GM12878 (cell line): Measurements from ENCODE around the gene HCFC1. TPM values are rescaled to one million over a fixed set of nuclear protein-coding genes. Genes with fewer than 3 reads are reported as not detected.

Experiments
- ATAC-seq: fragments of 200-7000 bp; cut with Tn5 transposase; 3 replicates; pipeline ENCODE4 v1.9.1; 2020; ENCODE audit warnings: mild to moderate bottlenecking, moderate library complexity
- BruUV-seq: library from RNA; stranded (reverse); fragments of 400-500 nt; replicated peaks from 2 replicates; lab custom pipeline; 2021; lab: Mats Ljungman, UMichigan
- CTCF ChIA-PET: fragments of 300-600 bp; sonication (Branson Sonifier 250); formaldehyde crosslinking; extraction: SDS; loops from one replicate; lab custom pipeline; 2021; ENCODE audit warnings: inconsistent platforms; lab: Yijun Ruan, JAX
- POLR2A ChIA-PET: fragments of 350-600 bp; formaldehyde crosslinking; extraction: SDS; loops from one replicate; lab custom pipeline; 2021; ENCODE audit warnings: inconsistent platforms; lab: Charles Lee
- RAD21 ChIA-PET: fragments of 300-600 bp; sonication (Branson Sonifier 250); formaldehyde crosslinking; loops from one replicate; lab custom pipeline; 2023; ENCODE audit warnings: antibody characterized with exemption; ENCODE audit not compliant: unreplicated experiment; lab: Charles Lee
- SMC1A ChIA-PET: fragments of 300-600 bp; sonication (Branson Sonifier 250); formaldehyde crosslinking; loops from one replicate; lab custom pipeline; 2023; ENCODE audit not compliant: unreplicated experiment, uncharacterized antibody; lab: Charles Lee
- DNase-seq: peaks from one replicate; pipeline ENCODE4 v3.0.0-alpha.2; 2011; ENCODE audit warnings: low read depth, low spot score
- FAIRE-seq: peaks from 3 replicates; lab custom pipeline; 2011; peaks lifted over from hg19 to GRCh38; lab: Jason Lieb, UNC
- H2AFZ ChIP-seq: 2 replicates; pipeline ENCODE4 v1.6.0; 2011; ENCODE audit warnings: low read depth, low read length, control low read depth; ENCODE audit not compliant: control insufficient read depth
- H3K27ac ChIP-seq: 2 replicates; pipeline ENCODE4 v1.5.1; 2011; ENCODE audit warnings: control low read depth; ENCODE audit not compliant: control insufficient read depth, insufficient read depth
- H3K27me3 ChIP-seq, 2 experiments: replicated peaks in 1 of 2; 2 replicates each; pipeline versions ENCODE4 v1.6.0 to v1.6.1; 2011; ENCODE audit warnings: low read length in 1 of 2; ENCODE audit not compliant: control insufficient read depth in 2 of 2, insufficient read depth in 2 of 2
- H3K36me3 ChIP-seq, 2 experiments: 2 replicates each; pipeline ENCODE4 v1.5.1; 2011; ENCODE audit warnings: low read length in 1 of 2; ENCODE audit not compliant: control insufficient read depth in 2 of 2, insufficient read depth in 2 of 2
- H3K4me1 ChIP-seq: 2 replicates; pipeline ENCODE4 v1.6.1; 2011; ENCODE audit warnings: mild to moderate bottlenecking, low read length, moderate library complexity, mixed read lengths; ENCODE audit not compliant: control insufficient read depth, insufficient read depth
- H3K4me2 ChIP-seq: 2 replicates; pipeline ENCODE4 v1.6.0; 2011; ENCODE audit warnings: control low read depth; ENCODE audit not compliant: control insufficient read depth, insufficient read depth
- H3K4me3 ChIP-seq: fragments of 200-600 bp; sonication (generic); 2 replicates; pipeline ENCODE4 v1.5.1; 2016
- H3K79me2 ChIP-seq: 2 replicates; pipeline ENCODE4 v1.6.0; 2011; ENCODE audit warnings: low read length; ENCODE audit not compliant: control insufficient read depth, insufficient read depth
- H3K9ac ChIP-seq: 2 replicates; pipeline ENCODE4 v1.8.0; 2011; ENCODE audit warnings: low read length, control low read depth, mixed read lengths; ENCODE audit not compliant: control insufficient read depth, insufficient read depth
- H3K9me3 ChIP-seq: replicated peaks from 3 replicates; pipeline ENCODE4 v1.5.1; 2011; ENCODE audit warnings: mild to moderate bottlenecking, low read length; ENCODE audit not compliant: control insufficient read depth, insufficient read depth
- H4K20me1 ChIP-seq: 2 replicates; pipeline ENCODE4 v1.6.0; 2011; ENCODE audit not compliant: control insufficient read depth, insufficient read depth
- ASH2L ChIP-seq: fragments of 300-600, 200-600 bp; sonication (generic); IDR thresholded peaks from 2 replicates; pipeline ENCODE4 v1.6.1; 2017; ENCODE audit warnings: low read depth, mild to moderate bottlenecking, borderline replicate concordance
- BHLHE40 ChIP-seq, 2 experiments: fragments of 450-650 bp in 1 of 2; IDR thresholded peaks; 2 replicates each; pipeline ENCODE4 v1.6.1; 2011 to 2017; ENCODE audit warnings: low read depth in 2 of 2, borderline replicate concordance in 1 of 2, improper control_type of control experiment in 1 of 2, low read length in 1 of 2, mild to moderate bottlenecking in 1 of 2
- CREM ChIP-seq: IDR thresholded peaks from 2 replicates; pipeline ENCODE4 v1.6.1; 2014; ENCODE audit warnings: antibody characterized with exemption, low read depth
- HCFC1 ChIP-seq: fragments of 150-350 bp; IDR thresholded peaks from 2 replicates; pipeline ENCODE4 v1.6.1; 2014; ENCODE audit warnings: low read length
- IKZF1 ChIP-seq: fragments of 450-650 bp; conservative IDR thresholded peaks from 2 replicates; pipeline ENCODE4 v1.6.1; 2017; ENCODE audit warnings: antibody characterized with exemption, mild to moderate bottlenecking
- MTA2 ChIP-seq: fragments of 450-650 bp; IDR thresholded peaks from 2 replicates; pipeline ENCODE4 v1.6.1; 2016; ENCODE audit warnings: low read depth, mild to moderate bottlenecking, moderate library complexity
- PML ChIP-seq: IDR thresholded peaks from 2 replicates; pipeline ENCODE4 v1.6.1; 2012; ENCODE audit warnings: low read length, inconsistent platforms
- TCF12 ChIP-seq: IDR thresholded peaks from 2 replicates; pipeline ENCODE4 v1.6.1; 2011; ENCODE audit warnings: low read depth, mild to moderate bottlenecking, low read length
- TCF7 ChIP-seq: IDR thresholded peaks from 2 replicates; pipeline ENCODE4 v1.6.1; 2014; ENCODE audit warnings: antibody characterized with exemption, borderline replicate concordance
- WGBS: methylation state at CpG from one replicate; pipeline ENCODE4 v1.1.6; 2016; ENCODE audit warnings: low lambda C conversion rate; ENCODE audit not compliant: insufficient replicate concordance, insufficient coverage; ENCODE audit errors: missing lambda C conversion rate; 5-methylcytosine and 5-hydroxymethylcytosine counted together
- in situ Hi-C: fragments of 300-500 bp; cut with MboI; formaldehyde crosslinking; loops from 9 replicates; pipeline ENCODE4 v1.14.3; 2018; ENCODE audit warnings: mixed read lengths
- intact Hi-C: fragments of 100-400 bp; cut with micrococcal nuclease; formaldehyde crosslinking; loops from one replicate; pipeline ENCODE4 v1.14.2; 2022; ENCODE audit not compliant: unreplicated experiment
- polyA plus RNA-seq, 11 experiments: library from polyadenylated mRNA; depleted of rRNA in 4 of 11; unstranded in 6 of 11; stranded (reverse) in 5 of 11; fragments of >200 nt; fragmentation: Nextera tagmentation in 4 of 11; fragmentation: Illumina TruSeq in 1 of 11; extraction: Ambion mirVana in 4 of 11; extraction: Trizol in 1 of 11; gene quantifications; 1 replicate in 1 of 11; 2 replicates in 10 of 11; pipeline versions ENCODE4 v1.2.1 to v1.2.3, GENCODE V29; 2011 to 2016; ENCODE audit warnings: inconsistent platforms in 2 of 11, missing spikeins in 2 of 11, low read depth in 1 of 11
- total RNA-seq, 4 experiments: library from RNA; depleted of rRNA in 3 of 4; stranded (reverse); fragments of >200 nt in 3 of 4; fragmentation: Illumina TruSeq in 1 of 4; extraction: Trizol in 1 of 4; gene quantifications; 2 replicates each; pipeline versions ENCODE4 v1.2.1 to v1.2.3, GENCODE V29; 2013 to 2021
- TF ChIP-seq, protein P1 (sequence below), 3 experiments: IDR thresholded peaks in 2 of 3; conservative IDR thresholded peaks in 1 of 3; 2 replicates each; pipeline ENCODE4 v1.5.1; 2011; ENCODE audit warnings: low read depth in 3 of 3, low read length in 3 of 3, mild to moderate bottlenecking in 3 of 3, control low read depth in 2 of 3, moderate library complexity in 2 of 3, inconsistent platforms in 1 of 3, mixed read lengths in 1 of 3; ENCODE audit not compliant: control insufficient read depth in 2 of 3, insufficient read depth in 1 of 3; ENCODE audit errors: extremely low read depth in 1 of 3

HCFC1 gene
- total and polyA plus RNA-seq, 10 of the 15 experiments (the other 5 are each of a cell fraction or from before 2014, with no cell fraction given), result 3.9 to 92.7 (median 23.5) TPM

GRCh38 chrX:154021131-154021611 lies 49.6 kb upstream of the HCFC1 start:
- DNase-seq (no peak), ATAC-seq (peak; percentile 33), FAIRE-seq (no peak)
- Histone ChIP-seq H3K27me3 (no peaks in the 10 kb centered on the region), H2AFZ (no peak overlapping the region), H3K4me3 (peak overlapping the region; percentile 60; the same call in 1 of the 2 replicates), H3K36me3 (peaks cover 0 to under 1% of the 10 kb centered on the region in 2 experiments; a peak in 3 of 4 replicates), H3K4me1 (peaks cover 11% of the 10 kb centered on the region), H3K9me3 (no peaks in the 10 kb centered on the region), H4K20me1 (no peaks in the 10 kb centered on the region), H3K27ac (peak overlapping the region; percentile 70; the same call in 1 of the 2 replicates), H3K4me2 (peak overlapping the region; percentile 90), H3K79me2 (peaks cover 41% of the 10 kb centered on the region), H3K9ac (peak overlapping the region; percentile 83; the same call in 1 of the 2 replicates)
- SMC1A ChIA-PET, result interaction anchor here (0.7 to 1.7 kb wide), 4 partner anchors 18 to 94 kb away, joined by 3 to 10 read pairs (median 4); no protein-coding TSS in a partner anchor
- CTCF ChIA-PET, result interaction anchor here (1.2 to 1.4 kb wide), 3 partner anchors 14 to 52 kb away, joined by 3 to 8 read pairs (median 5); no protein-coding TSS in a partner anchor
- in situ Hi-C loops, result no loop called here
- 26% methylated on average over 11 of the region's 11 CpGs for WGBS
- intact Hi-C loops, result no loop called here
- no TSS peak for BruUV-seq
- RAD21 ChIA-PET, result interaction anchor here (0.6 to 2.1 kb wide), 3 partner anchors 16 to 53 kb away, joined by 3 to 14 read pairs (median 9); partner anchors contain the start of gene HCFC1
- POLR2A ChIA-PET, result interaction anchor here (0.8 to 1.9 kb wide), 6 partner anchors 17 to 92 kb away, joined by 3 to 11 read pairs (median 4); partner anchors contain the start of gene HCFC1
- TF ChIP-seq TCF12 (no peak), BHLHE40 (IDR thresholded peaks at IDR 0.05; ENCODE audit: borderline replicate concordance in 1 of 2, low read depth in 2 of 2, low read length in 1 of 2) (peak; percentile 78 to 84)

- ChIA-PET POLR2A (interaction anchor here (0.8 to 1.9 kb wide), 8 partner anchors 16 to 227 kb away, joined by 3 to 11 read pairs (median 4); partner anchors contain the start of genes HCFC1, IDH3G and SSR4), SMC1A (interaction anchor here (0.7 to 1.7 kb wide), 8 partner anchors 16 to 97 kb away, joined by 3 to 10 read pairs (median 3); partner anchors contain the start of gene HCFC1), CTCF (interaction anchor here (0.6 to 1.4 kb wide), 10 partner anchors 9 to 76 kb away, joined by 3 to 8 read pairs (median 3); partner anchors contain the start of gene RENBP), RAD21 (interaction anchor here (0.9 to 2.1 kb wide), 6 partner anchors 21 to 52 kb away, joined by 3 to 14 read pairs (median 5); partner anchors contain the start of genes HCFC1 and TMEM187)
- H3K9me3 ChIP-seq, result no peaks in the 10 kb centered on the region
- no peaks in the 10 kb centered on the region for H3K27me3 ChIP-seq
- ATAC-seq (peak; percentile 5), FAIRE-seq (peak; percentile 18), DNase-seq (no peak)
- H3K79me2 ChIP-seq, result peaks cover 41% of the 10 kb centered on the region
- 24% methylated on average over 9 of the region's 9 CpGs for WGBS
- in situ Hi-C loops, result no loop called here
- H3K4me2 ChIP-seq, result peak overlapping the region; percentile 90
- BruUV-seq, result TSS peak; percentile 85
- intact Hi-C loops, result no loop called here
- peaks cover 0 to 5% of the 10 kb centered on the region in 2 experiments; a peak in 3 of 4 replicates for H3K36me3 ChIP-seq
- no peak overlapping the region for H2AFZ ChIP-seq
- peak overlapping the region; percentile 83 for H3K9ac ChIP-seq
- peak overlapping the region; percentile 70 for H3K27ac ChIP-seq
- H3K4me3 ChIP-seq, result peak overlapping the region; percentile 60
- peaks cover 11% of the 10 kb centered on the region for H3K4me1 ChIP-seq
- no peaks in the 10 kb centered on the region for H4K20me1 ChIP-seq
- TF ChIP-seq MTA2 (no peak), TCF7 (no peak), HCFC1 (no peak), ASH2L (no peak), CREM (no peak), PML (no peak), IKZF1 (no peak)
- TF ChIP-seq, protein P1, sequence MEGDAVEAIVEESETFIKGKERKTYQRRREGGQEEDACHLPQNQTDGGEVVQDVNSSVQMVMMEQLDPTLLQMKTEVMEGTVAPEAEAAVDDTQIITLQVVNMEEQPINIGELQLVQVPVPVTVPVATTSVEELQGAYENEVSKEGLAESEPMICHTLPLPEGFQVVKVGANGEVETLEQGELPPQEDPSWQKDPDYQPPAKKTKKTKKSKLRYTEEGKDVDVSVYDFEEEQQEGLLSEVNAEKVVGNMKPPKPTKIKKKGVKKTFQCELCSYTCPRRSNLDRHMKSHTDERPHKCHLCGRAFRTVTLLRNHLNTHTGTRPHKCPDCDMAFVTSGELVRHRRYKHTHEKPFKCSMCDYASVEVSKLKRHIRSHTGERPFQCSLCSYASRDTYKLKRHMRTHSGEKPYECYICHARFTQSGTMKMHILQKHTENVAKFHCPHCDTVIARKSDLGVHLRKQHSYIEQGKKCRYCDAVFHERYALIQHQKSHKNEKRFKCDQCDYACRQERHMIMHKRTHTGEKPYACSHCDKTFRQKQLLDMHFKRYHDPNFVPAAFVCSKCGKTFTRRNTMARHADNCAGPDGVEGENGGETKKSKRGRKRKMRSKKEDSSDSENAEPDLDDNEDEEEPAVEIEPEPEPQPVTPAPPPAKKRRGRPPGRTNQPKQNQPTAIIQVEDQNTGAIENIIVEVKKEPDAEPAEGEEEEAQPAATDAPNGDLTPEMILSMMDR (IDR thresholded peaks at IDR 0.05 in 2 of 3, conservative IDR thresholded peaks at IDR 0.05 in 1 of 3; ENCODE audit: control insufficient read depth in 2 of 3, extremely low read depth in 1 of 3, insufficient read depth in 1 of 3, low read depth in 3 of 3, low read length in 3 of 3), result no peak
These were observed 49.0 kb upstream of the HCFC1 start for GRCh38 chrX:154020536-154021115.
